Endothelial cell of umbilical vein (primary cell): ENCODE data around the gene SCG3. TPM values are rescaled to one million over a fixed set of nuclear protein-coding genes. Genes with fewer than 3 reads are reported as not detected.

Experiments
- BruUV-seq: library from RNA; stranded (reverse); fragments of 400-500 nt; replicated peaks from 2 replicates; lab custom pipeline; 2021; lab: Mats Ljungman, UMichigan
- CTCF ChIA-PET: fragments of 300-600, 350-600 bp; sonication (Branson Sonifier 250); formaldehyde crosslinking; loops from one replicate; lab custom pipeline; 2021; ENCODE audit warnings: antibody characterized with exemption, inconsistent platforms; lab: Charles Lee
- POLR2A ChIA-PET: fragments of 300-600, 350-600 bp; sonication (Branson Sonifier 250); formaldehyde crosslinking; loops from one replicate; lab custom pipeline; 2021; ENCODE audit warnings: antibody characterized with exemption, inconsistent platforms; lab: Charles Lee
- DNase-seq: peaks from one replicate; pipeline ENCODE4 v3.0.0-alpha.2; 2011; ENCODE audit warnings: low read depth, low spot score
- FAIRE-seq: peaks from 2 replicates; lab custom pipeline; 2011; peaks lifted over from hg19 to GRCh38; lab: Jason Lieb, UNC
- H2AFZ ChIP-seq: 2 replicates; pipeline ENCODE4 v1.6.0; 2012; ENCODE audit warnings: low read depth, low read length, control low read depth, inconsistent platforms
- H3K27ac ChIP-seq: 2 replicates; pipeline ENCODE4 v1.5.1; 2011; ENCODE audit warnings: low read depth, mild to moderate bottlenecking, control low read depth, low read length, moderate library complexity; ENCODE audit not compliant: insufficient read depth
- H3K27me3 ChIP-seq, 2 experiments: 2 replicates each; pipeline versions ENCODE4 v1.6.0 to v1.6.1; 2011; ENCODE audit warnings: low read length in 2 of 2, mixed read lengths in 1 of 2; ENCODE audit not compliant: control insufficient read depth in 2 of 2, insufficient read depth in 2 of 2
- H3K36me3 ChIP-seq, 2 experiments: 2 replicates in 1 of 2; 3 replicates in 1 of 2; pipeline ENCODE4 v1.5.1; 2011; ENCODE audit warnings: low read length in 2 of 2, mild to moderate bottlenecking in 1 of 2, moderate library complexity in 1 of 2; ENCODE audit not compliant: control insufficient read depth in 2 of 2, insufficient read depth in 2 of 2; ENCODE audit errors: extremely low read depth in 1 of 2
- H3K4me1 ChIP-seq: 3 replicates; pipeline ENCODE4 v1.5.1; 2011; ENCODE audit warnings: mild to moderate bottlenecking, low read length; ENCODE audit not compliant: control insufficient read depth, insufficient read depth; ENCODE audit errors: extremely low read depth
- H3K4me2 ChIP-seq: 2 replicates; pipeline ENCODE4 v1.6.1; 2011; ENCODE audit warnings: low read length, control low read depth, mixed read lengths; ENCODE audit not compliant: insufficient read depth
- H3K4me3 ChIP-seq, 3 experiments: fragments of 200-600 bp in 1 of 3; sonication (generic), shearing (Covaris generic) in 1 of 3; replicated peaks in 1 of 3; 2 replicates each; pipeline ENCODE4 v1.5.1; 2011 to 2016; ENCODE audit warnings: control low read depth in 3 of 3, low read length in 3 of 3, mild to moderate bottlenecking in 2 of 3, inconsistent platforms in 1 of 3, low read depth in 1 of 3, moderate library complexity in 1 of 3; ENCODE audit not compliant: insufficient read depth in 1 of 3
- H3K79me2 ChIP-seq: 2 replicates; pipeline ENCODE4 v1.6.0; 2012; ENCODE audit warnings: low read length, inconsistent platforms; ENCODE audit not compliant: control insufficient read depth, insufficient read depth
- H3K9ac ChIP-seq: replicated peaks from 2 replicates; pipeline ENCODE3; 2011; ENCODE audit warnings: low read length, control low read depth; ENCODE audit not compliant: insufficient read depth; ENCODE audit errors: extremely low read depth
- H3K9me1 ChIP-seq: replicated peaks from 3 replicates; pipeline ENCODE4 v1.6.0; 2011; ENCODE audit warnings: mild to moderate bottlenecking, low read length; ENCODE audit not compliant: control insufficient read depth, insufficient read depth; ENCODE audit errors: extremely low read depth
- H3K9me3 ChIP-seq: replicated peaks from 2 replicates; pipeline ENCODE4 v1.5.1; 2012; ENCODE audit warnings: low read length, inconsistent platforms; ENCODE audit not compliant: control insufficient read depth, insufficient read depth
- H4K20me1 ChIP-seq: replicated peaks from 2 replicates; pipeline ENCODE3; 2011; ENCODE audit warnings: mild to moderate bottlenecking, low read length; ENCODE audit not compliant: control insufficient read depth, insufficient read depth; ENCODE audit errors: extremely low read depth
- EZH2 ChIP-seq: IDR thresholded peaks from 2 replicates; pipeline ENCODE4 v1.6.1; 2012; ENCODE audit warnings: borderline replicate concordance, low read depth, mild to moderate bottlenecking, moderate library complexity, low read length, inconsistent platforms; ENCODE audit not compliant: severe bottlenecking
- FOS ChIP-seq: IDR thresholded peaks from 2 replicates; pipeline ENCODE4 v1.6.1; 2011; ENCODE audit warnings: mild to moderate bottlenecking, low read length, moderate library complexity, borderline replicate concordance; ENCODE audit not compliant: insufficient read depth
- GATA2 ChIP-seq: IDR thresholded peaks from 2 replicates; pipeline ENCODE4 v1.7.0; 2011; ENCODE audit warnings: low read depth, mild to moderate bottlenecking, moderate library complexity, mixed read lengths, low read length; ENCODE audit not compliant: insufficient read length, insufficient read depth
- JUN ChIP-seq: IDR thresholded peaks from 2 replicates; pipeline ENCODE4 v1.6.1; 2011; ENCODE audit warnings: borderline replicate concordance, low read depth; ENCODE audit not compliant: insufficient read length, insufficient read depth
- MYC ChIP-seq: IDR thresholded peaks from one replicate; pipeline ENCODE4 v1.6.1; 2011; ENCODE audit warnings: mild to moderate bottlenecking, low read depth, low read length
- POLR2A ChIP-seq: IDR thresholded peaks from 2 replicates; pipeline ENCODE4 v1.6.1; 2012; ENCODE audit warnings: low read depth, mild to moderate bottlenecking, control low read depth, low read length
- POLR2AphosphoS5 ChIP-seq: IDR thresholded peaks from 2 replicates; pipeline ENCODE4 v1.6.1; 2012; ENCODE audit warnings: low read depth, mild to moderate bottlenecking, control low read depth, low read length, moderate library complexity; ENCODE audit not compliant: insufficient read depth
- dilution Hi-C: fragments of 300-500 bp; cut with MboI; formaldehyde crosslinking; loops from one replicate; pipeline ENCODE4 v1.15.0; 2019; ENCODE audit warnings: low sequenced_read_pairs; ENCODE audit not compliant: extremely low pct_ligation_motif_present
- intact Hi-C: fragments of 100-400 bp; cut with micrococcal nuclease; formaldehyde crosslinking; loops from one replicate; pipeline ENCODE4 v1.10.0; 2022
- polyA plus RNA-seq, 4 experiments: library from polyadenylated mRNA; depleted of rRNA in 3 of 4; stranded (reverse) in 3 of 4; unstranded in 1 of 4; fragments of >200 nt; gene quantifications; 2 replicates each; pipeline versions ENCODE4 v1.2.1 to v1.2.3, GENCODE V29; 2011 to 2012; ENCODE audit warnings: missing spikeins in 1 of 4
- total RNA-seq: library from RNA; stranded (reverse); gene quantifications from 2 replicates; pipeline ENCODE4 v1.2.3, GENCODE V29; 2021
- TF ChIP-seq, protein P1 (sequence below), 2 donors: IDR thresholded peaks; 1 replicate in 1 of 2; 2 replicates in 1 of 2; pipeline ENCODE4 v1.5.1; 2011; ENCODE audit warnings: low read length in 2 of 2, mild to moderate bottlenecking in 2 of 2, moderate library complexity in 2 of 2, control low read depth in 1 of 2, inconsistent platforms in 1 of 2, low read depth in 1 of 2; ENCODE audit not compliant: insufficient read depth in 1 of 2; ENCODE audit errors: extremely low read depth in 1 of 2
- TF ChIP-seq, protein P2 (sequence below): IDR thresholded peaks from 2 replicates; pipeline ENCODE4 v1.6.1; 2011; ENCODE audit not compliant: insufficient read depth, insufficient read length

SCG3 gene
- total and polyA plus RNA-seq, 2 donors (not counting 3 experiments of a cell fraction or from before 2014, with no cell fraction given), result not detected

DNA sequence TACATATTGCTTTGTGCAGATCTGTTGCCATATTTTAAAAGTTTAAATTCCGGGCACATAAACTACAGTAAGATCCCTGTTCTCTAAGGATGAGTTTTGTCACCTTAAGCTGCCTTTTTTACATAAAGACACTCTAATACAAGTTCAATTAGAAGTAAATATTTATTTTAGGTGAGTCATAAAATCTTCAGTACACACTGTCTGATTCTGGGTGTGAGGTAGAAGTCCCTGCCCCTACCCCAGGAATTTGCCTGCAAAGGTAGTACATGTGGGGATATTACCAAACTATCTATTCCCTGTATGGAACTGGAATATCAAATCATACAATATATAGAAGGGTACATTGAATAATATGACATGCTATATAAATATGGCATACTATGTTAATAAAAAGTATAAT, 6.3 kb downstream of the SCG3 start:
- intact Hi-C loops (no loop called here), dilution Hi-C loops (no loop called here)
- no peak overlapping the region for H3K9ac ChIP-seq
- H3K27me3 ChIP-seq, result peaks cover 9 to 39% of the 10 kb centered on the region in 2 experiments
- H3K79me2 ChIP-seq, result no peaks in the 10 kb centered on the region
- no peak overlapping the region for H3K4me3 ChIP-seq
- no peaks in the 10 kb centered on the region for H3K9me3 ChIP-seq
- no peak overlapping the region for H3K4me2 ChIP-seq
- CTCF ChIA-PET, result interaction anchor here (1.0 kb wide), 1 partner anchor 16 kb away, joined by 3 read pairs; no protein-coding TSS in a partner anchor
- no peak overlapping the region for H3K27ac ChIP-seq
- TF ChIP-seq, protein P1, sequence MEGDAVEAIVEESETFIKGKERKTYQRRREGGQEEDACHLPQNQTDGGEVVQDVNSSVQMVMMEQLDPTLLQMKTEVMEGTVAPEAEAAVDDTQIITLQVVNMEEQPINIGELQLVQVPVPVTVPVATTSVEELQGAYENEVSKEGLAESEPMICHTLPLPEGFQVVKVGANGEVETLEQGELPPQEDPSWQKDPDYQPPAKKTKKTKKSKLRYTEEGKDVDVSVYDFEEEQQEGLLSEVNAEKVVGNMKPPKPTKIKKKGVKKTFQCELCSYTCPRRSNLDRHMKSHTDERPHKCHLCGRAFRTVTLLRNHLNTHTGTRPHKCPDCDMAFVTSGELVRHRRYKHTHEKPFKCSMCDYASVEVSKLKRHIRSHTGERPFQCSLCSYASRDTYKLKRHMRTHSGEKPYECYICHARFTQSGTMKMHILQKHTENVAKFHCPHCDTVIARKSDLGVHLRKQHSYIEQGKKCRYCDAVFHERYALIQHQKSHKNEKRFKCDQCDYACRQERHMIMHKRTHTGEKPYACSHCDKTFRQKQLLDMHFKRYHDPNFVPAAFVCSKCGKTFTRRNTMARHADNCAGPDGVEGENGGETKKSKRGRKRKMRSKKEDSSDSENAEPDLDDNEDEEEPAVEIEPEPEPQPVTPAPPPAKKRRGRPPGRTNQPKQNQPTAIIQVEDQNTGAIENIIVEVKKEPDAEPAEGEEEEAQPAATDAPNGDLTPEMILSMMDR (IDR thresholded peaks at IDR 0.05; ENCODE audit: extremely low read depth in 1 of 2, insufficient read depth in 1 of 2, low read depth in 1 of 2, low read length in 2 of 2), result no peak
- no peak for TF ChIP-seq FOS
- no peak for TF ChIP-seq GATA2
- TF ChIP-seq JUN, result no peak
- no peak for TF ChIP-seq EZH2
- TF ChIP-seq POLR2A, result no peak
- TF ChIP-seq, protein P2, sequence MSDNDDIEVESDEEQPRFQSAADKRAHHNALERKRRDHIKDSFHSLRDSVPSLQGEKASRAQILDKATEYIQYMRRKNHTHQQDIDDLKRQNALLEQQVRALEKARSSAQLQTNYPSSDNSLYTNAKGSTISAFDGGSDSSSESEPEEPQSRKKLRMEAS, result no peak
- TF ChIP-seq POLR2AphosphoS5, result no peak
- TF ChIP-seq MYC, result no peak
- no peaks in the 10 kb centered on the region for H3K9me1 ChIP-seq
- no TSS peak for BruUV-seq
- DNase-seq (no peak), FAIRE-seq (no peak)
- POLR2A ChIA-PET, result no interaction called here
- no peaks in the 10 kb centered on the region for H4K20me1 ChIP-seq
- no peaks in the 10 kb centered on the region for H3K36me3 ChIP-seq
- no peak overlapping the region for H2AFZ ChIP-seq
- no peaks in the 10 kb centered on the region for H3K4me1 ChIP-seq
